ENCODE data around the gene MTARC1.

MTARC1 gene

DNA sequence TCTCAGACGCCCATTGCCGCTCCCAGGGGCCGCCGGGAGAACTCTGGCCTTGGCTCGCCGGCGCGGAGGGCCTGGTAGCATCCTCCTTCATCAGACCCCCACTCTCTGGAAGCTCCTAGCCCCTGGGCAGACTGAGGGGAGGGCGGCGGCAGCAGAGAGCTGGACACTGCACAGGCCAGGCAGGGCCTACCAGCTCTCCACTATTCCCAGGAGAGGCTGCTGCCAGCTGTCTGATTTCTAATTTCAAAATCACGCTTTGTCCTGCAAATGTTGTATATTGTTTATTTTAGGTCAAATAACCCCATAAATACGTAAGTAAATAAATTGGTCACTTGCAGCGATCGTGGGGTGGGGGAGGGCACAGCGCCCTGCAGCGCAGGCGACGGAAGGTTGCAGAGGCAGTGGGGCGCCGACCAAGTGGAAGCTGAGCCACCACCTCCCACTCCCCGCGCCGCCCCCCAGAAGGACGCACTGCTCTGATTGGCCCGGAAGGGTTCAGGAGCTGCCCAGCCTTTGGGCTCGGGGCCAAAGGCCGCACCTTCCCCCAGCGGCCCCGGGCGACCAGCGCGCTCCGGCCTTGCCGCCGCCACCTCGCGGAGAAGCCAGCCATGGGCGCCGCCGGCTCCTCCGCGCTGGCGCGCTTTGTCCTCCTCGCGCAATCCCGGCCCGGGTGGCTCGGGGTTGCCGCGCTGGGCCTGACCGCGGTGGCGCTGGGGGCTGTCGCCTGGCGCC, at the start of gene MTARC1:
MTARC1 (plus strand) TSS at position 577 of the 732 bp plus-strand sequence; CDS start at position 609, 32 bp downstream.
- no peak for DNase-seq (ENCODE audit: low read depth in 2 of 3, low spot score in 2 of 3)

- no peak for DNase-seq (ENCODE audit: low read depth in 2 of 3, low spot score in 2 of 3)
Measured at GRCh38 chr1:220741349-220741748, 45.4 kb upstream of the MTARC1 start.

DNA sequence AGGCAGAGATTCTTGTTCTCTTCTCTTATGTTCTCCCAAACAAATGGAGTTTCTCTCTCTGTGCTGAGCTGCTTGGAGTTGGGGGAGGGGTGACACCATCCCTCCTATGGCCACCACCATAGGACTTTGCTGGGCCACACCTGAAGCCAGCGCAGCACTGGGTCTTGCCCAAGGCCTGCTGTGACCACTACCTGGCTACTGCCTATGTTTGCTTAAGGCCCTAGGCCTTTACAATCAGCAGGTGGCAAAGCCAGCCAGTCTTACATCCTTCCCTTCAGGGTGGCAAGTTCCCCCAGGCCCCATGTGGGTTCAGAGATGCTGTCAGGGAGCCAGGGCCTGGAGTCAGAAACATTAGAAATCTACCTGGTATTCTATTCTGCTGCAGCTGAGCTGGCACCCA, 44.9 kb upstream of the MTARC1 start:
- DNase-seq (ENCODE audit: low read depth in 2 of 3, low spot score in 2 of 3) = no peak

- no peak for DNase-seq (ENCODE audit: low read depth in 2 of 3, low spot score in 2 of 3)
Measured at GRCh38 chr1:220742520-220742919, 44.2 kb upstream of the MTARC1 start.

DNA sequence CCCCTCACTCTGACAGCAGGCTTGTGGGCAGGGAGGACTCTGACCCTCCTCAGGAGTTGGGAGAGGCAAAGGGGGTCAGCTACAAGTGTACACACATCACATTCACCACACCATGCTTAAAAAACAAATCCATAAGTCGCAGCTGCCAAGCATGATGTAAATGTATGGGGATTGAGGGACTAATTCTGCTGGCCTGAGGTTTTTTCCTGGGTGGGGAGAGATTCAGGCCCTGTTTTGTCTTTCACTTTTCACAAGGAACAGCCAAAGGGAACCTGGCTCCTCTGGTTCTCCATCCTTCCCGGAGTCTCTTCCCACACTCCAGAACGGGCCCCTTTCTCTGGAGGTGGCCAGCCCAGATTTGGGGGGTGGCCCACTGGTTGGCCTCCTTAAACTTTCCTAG, 39.9 kb upstream of the MTARC1 start:
- DNase-seq (ENCODE audit: low read depth in 2 of 3, low spot score in 2 of 3) = no peak

GRCh38 chr1:220747437-220748088, 39.1 kb upstream of the MTARC1 start:
- DNase-seq (ENCODE audit: low read depth in 2 of 3, low spot score in 2 of 3) = no peak

DNA sequence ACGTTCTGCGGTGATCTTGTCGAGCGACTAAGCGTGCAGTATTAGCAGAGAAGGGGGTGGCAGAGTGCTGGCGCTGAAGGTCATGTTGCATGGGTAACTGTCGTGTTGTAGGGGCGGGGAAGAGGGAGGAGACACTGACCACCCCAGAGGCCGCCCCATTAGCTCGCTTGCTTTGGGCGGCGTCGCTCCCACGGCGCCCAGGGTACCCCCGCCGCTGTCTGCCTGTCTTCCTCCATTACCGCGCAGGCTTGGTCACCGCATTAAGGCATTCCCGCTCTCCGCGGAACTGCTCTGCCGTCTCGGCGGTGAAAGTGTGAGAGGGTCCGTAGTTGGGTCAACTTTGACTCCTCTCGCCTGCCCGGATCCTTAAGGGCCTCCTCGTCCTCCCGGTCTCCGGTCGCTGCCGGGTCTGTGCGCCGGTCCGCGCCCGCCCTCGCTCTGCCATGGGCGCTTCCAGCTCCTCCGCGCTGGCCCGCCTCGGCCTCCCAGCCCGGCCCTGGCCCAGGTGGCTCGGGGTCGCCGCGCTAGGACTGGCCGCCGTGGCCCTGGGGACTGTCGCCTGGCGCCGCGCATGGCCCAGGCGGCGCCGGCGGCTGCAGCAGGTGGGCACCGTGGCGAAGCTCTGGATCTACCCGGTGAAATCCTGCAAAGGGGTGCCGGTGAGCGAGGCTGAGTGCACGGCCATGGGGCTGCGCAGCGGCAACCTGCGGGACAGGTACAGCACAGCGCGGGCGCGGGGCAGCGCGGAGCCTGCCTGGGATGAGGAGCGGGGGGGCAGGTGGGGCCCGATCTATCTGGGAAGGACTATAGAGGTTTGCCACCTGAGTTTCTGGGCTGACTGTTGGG, 38.4 kb upstream of the MTARC1 start, which contains the start of gene MTARC2:
MTARC2 (plus strand) TSS at position 234 of the 846 bp plus-strand sequence; CDS start at position 444, 210 bp downstream.
- DNase-seq (ENCODE audit: low read depth in 2 of 3, low spot score in 2 of 3) = no peak

- no peak for DNase-seq (ENCODE audit: low read depth in 2 of 3, low spot score in 2 of 3)
Measured at GRCh38 chr1:220748936-220749335, 37.8 kb upstream of the MTARC1 start.

DNA sequence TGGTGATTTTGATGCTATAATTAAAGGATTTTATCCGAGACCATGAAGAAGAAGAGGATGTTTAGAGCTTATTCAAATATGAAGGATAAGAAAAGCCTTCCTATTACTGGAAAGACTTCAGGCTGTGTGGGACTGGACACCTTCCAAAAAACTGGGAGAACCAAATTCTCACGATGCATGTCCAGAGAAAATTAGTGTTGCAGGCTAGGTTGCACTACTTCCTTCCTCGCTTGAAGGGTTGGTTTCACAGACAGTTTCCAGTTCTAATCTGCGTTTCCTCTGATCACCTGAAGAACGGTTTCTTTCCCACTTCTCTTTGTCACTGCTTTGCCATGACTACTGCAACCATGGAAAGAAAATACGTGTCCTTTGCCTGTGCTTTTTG, 36.6 kb upstream of the MTARC1 start:
- DNase-seq (ENCODE audit: low read depth in 2 of 3, low spot score in 2 of 3) = no peak

GRCh38 chr1:220751111-220751510, 35.6 kb upstream of the MTARC1 start:
- DNase-seq (ENCODE audit: low read depth in 2 of 3, low spot score in 2 of 3) = no peak

- DNase-seq (ENCODE audit: low read depth in 2 of 3, low spot score in 2 of 3) = no peak
Measured at GRCh38 chr1:220754212-220754917, 32.3 kb upstream of the MTARC1 start.

DNA sequence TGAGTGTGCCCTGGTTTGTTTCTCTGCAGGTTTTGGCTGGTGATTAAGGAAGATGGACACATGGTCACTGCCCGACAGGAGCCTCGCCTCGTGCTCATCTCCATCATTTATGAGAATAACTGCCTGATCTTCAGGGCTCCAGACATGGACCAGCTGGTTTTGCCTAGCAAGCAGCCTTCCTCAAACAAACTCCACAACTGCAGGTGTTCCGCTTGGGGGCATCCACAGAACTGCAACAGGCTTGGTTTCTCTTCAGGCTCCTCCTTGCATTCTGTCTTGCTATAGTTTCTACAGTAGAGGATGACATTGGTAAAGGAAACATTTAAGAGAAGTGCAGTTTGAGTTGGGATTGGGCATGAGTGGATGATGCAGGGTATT, 31.8 kb upstream of the MTARC1 start:
- no peak for DNase-seq (ENCODE audit: low read depth in 2 of 3, low spot score in 2 of 3)

DNA sequence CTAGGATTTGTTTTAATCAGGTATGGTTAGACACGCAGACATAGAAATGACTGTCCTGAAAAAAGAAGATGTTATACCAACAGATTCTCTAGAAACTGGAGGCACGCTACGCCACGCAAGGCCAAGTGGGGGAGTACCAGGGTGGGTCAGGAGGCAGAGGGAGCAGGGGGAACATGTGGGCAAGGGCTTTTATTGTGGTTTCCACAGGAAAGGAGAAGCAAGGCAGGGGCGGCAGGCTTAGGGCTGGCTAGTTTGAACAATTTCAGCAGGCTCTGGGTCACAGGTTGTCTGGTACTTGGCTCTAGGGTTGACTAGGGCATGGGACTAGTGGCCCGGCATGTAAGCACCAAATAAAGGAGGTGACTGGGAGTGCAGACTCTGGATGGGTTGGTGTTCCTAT, 31.4 kb upstream of the MTARC1 start:
- no peak for DNase-seq (ENCODE audit: low read depth in 2 of 3, low spot score in 2 of 3)

- no peak for DNase-seq (ENCODE audit: low read depth in 2 of 3, low spot score in 2 of 3)
Measured at GRCh38 chr1:220757441-220757840, 29.3 kb upstream of the MTARC1 start.

GRCh38 chr1:220759147-220759546, 27.6 kb upstream of the MTARC1 start:
- DNase-seq (ENCODE audit: low read depth in 2 of 3, low spot score in 2 of 3) = no peak

DNA sequence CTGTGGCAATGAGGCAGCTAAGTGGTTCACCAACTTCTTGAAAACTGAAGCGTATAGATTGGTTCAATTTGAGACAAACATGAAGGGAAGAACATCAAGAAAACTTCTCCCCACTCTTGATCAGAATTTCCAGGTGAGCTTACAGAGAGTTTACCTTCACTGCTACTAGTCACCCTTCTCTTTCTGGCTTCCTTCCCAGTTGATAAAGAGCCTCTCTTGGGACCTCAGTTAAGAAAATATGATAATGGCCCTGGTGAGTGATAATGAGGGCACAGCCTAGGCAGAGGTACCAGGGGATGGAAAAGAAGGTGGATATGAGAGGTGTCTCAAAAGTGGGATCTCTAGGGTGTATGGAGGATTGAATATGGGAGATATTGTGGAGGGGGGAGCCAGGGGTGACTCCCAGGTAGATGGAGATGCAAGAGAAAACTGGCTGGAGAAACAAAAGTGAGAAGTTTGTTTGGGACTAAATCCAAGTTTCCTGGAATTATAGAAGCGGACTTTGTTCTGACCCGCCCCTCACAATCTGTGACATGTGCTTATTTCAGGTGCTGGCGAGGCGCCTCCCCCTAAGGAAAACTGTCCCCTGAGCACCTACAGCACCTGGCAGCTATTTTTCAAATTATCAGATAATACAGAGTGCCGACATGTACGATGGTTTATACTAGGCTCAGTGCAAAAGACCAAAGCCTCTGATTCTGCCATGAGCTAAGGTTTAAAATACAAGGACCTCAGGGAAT, 24.9 kb upstream of the MTARC1 start:
- no peak for DNase-seq (ENCODE audit: low read depth in 2 of 3, low spot score in 2 of 3)

GRCh38 chr1:220764757-220765156, 22.0 kb upstream of the MTARC1 start:
- DNase-seq (ENCODE audit: low read depth in 2 of 3, low spot score in 2 of 3) = no peak

GRCh38 chr1:220767312-220768125, 19.2 kb upstream of the MTARC1 start:
- DNase-seq (ENCODE audit: low read depth in 2 of 3, low spot score in 2 of 3) = no peak

DNA sequence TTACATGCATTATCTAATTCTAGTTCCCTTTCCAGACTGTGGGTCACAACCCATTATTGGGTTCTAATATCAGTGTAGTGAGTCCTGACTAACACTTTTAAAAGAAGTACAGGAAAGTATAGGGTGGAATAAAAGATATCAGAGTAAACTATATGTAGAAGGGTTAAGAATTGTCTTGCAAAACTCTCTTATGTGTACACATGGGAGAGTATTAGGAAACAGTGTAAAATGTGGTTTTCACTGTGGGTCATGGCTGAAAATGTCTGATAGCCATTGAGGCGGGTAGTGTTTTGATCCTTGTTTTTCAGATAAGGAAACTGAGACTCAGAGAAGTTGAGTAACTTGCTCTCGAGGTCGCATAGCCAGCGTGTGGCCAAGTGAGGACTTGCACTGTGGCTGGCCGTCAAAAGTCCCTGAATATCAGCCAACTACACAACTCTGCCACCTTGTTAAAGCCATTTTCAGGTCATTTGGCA, 18.5 kb upstream of the MTARC1 start:
- DNase-seq (ENCODE audit: low read depth in 2 of 3, low spot score in 2 of 3) = no peak

- DNase-seq (ENCODE audit: low read depth in 2 of 3, low spot score in 2 of 3) = no peak
Measured at GRCh38 chr1:220769205-220769604, 17.5 kb upstream of the MTARC1 start.

Data from activated CD8-positive, alpha-beta memory T cell treated with anti-CD3 and anti-CD28 coated beads for 48 hours (primary cell).